Measurements from ENCODE around the gene RBM46.
A peak's percentile ranks its signal among the peaks of the same experiment; 100 is the strongest.

RBM46 gene

GRCh38 chr4:154781126-154781982 lies at the start of gene RBM46:
Gene RBM46, plus strand, starts transcription at chr4:154781272. Its CDS starts 15,481 bp downstream, at chr4:154796753.
- H3K36me3 ChIP-seq (ENCODE audit: control insufficient read depth, insufficient read depth, low read length): no peaks in the 10 kb centered on the region
- no peaks in the 10 kb centered on the region for H3K27me3 ChIP-seq (ENCODE audit: control insufficient read depth, insufficient read depth, low read length)
- H3K9ac ChIP-seq (ENCODE audit: low read length): no peak within 1 kb of the TSS
- no peak within 1 kb of the TSS for H3K4me3 ChIP-seq (ENCODE audit: low read length)
- H3K27ac ChIP-seq (ENCODE audit: low read depth, low read length): no peak within 1 kb of the TSS
- no peaks in the 10 kb centered on the region for H3K4me1 ChIP-seq (ENCODE audit: control insufficient read depth, insufficient read depth, low read length)

GRCh38 chr4:154731756-154732155 lies 49.3 kb upstream of the RBM46 start:
- Histone ChIP-seq H3K4me1 (ENCODE audit: control insufficient read depth, insufficient read depth, low read length) (no peaks in the 10 kb centered on the region), H3K27ac (ENCODE audit: low read depth, low read length) (no peak overlapping the region), H3K4me3 (ENCODE audit: low read length) (no peak overlapping the region), H3K27me3 (ENCODE audit: control insufficient read depth, insufficient read depth, low read length) (no peaks in the 10 kb centered on the region), H3K9ac (ENCODE audit: low read length) (no peak overlapping the region), H3K36me3 (ENCODE audit: control insufficient read depth, insufficient read depth, low read length) (no peaks in the 10 kb centered on the region)

GRCh38 chr4:154732669-154733068 lies 48.4 kb upstream of the RBM46 start:
- Histone ChIP-seq H3K36me3 (ENCODE audit: control insufficient read depth, insufficient read depth, low read length) (no peaks in the 10 kb centered on the region), H3K4me1 (ENCODE audit: control insufficient read depth, insufficient read depth, low read length) (no peaks in the 10 kb centered on the region), H3K27ac (ENCODE audit: low read depth, low read length) (no peak overlapping the region), H3K9ac (ENCODE audit: low read length) (no peak overlapping the region), H3K27me3 (ENCODE audit: control insufficient read depth, insufficient read depth, low read length) (no peaks in the 10 kb centered on the region), H3K4me3 (ENCODE audit: low read length) (no peak overlapping the region)

- H3K36me3 ChIP-seq (ENCODE audit: control insufficient read depth, insufficient read depth, low read length): no peaks in the 10 kb centered on the region
- no peak overlapping the region for H3K9ac ChIP-seq (ENCODE audit: low read length)
- H3K27me3 ChIP-seq (ENCODE audit: control insufficient read depth, insufficient read depth, low read length): no peaks in the 10 kb centered on the region
- peaks cover 5% of the 10 kb centered on the region for H3K4me1 ChIP-seq (ENCODE audit: control insufficient read depth, insufficient read depth, low read length)
- no peak overlapping the region for H3K27ac ChIP-seq (ENCODE audit: low read depth, low read length)
- H3K4me3 ChIP-seq (ENCODE audit: low read length): no peak overlapping the region
These were observed 44.3 kb upstream of the RBM46 start for GRCh38 chr4:154736770-154737169.

- Histone ChIP-seq H3K4me3 (ENCODE audit: low read length) (no peak overlapping the region), H3K36me3 (ENCODE audit: control insufficient read depth, insufficient read depth, low read length) (no peaks in the 10 kb centered on the region), H3K9ac (ENCODE audit: low read length) (no peak overlapping the region), H3K27ac (ENCODE audit: low read depth, low read length) (no peak overlapping the region), H3K4me1 (ENCODE audit: control insufficient read depth, insufficient read depth, low read length) (peaks cover 5% of the 10 kb centered on the region), H3K27me3 (ENCODE audit: control insufficient read depth, insufficient read depth, low read length) (no peaks in the 10 kb centered on the region)
These were observed 42.6 kb upstream of the RBM46 start for GRCh38 chr4:154738426-154738825.

- Histone ChIP-seq H3K36me3 (ENCODE audit: control insufficient read depth, insufficient read depth, low read length) (no peaks in the 10 kb centered on the region), H3K27me3 (ENCODE audit: control insufficient read depth, insufficient read depth, low read length) (no peaks in the 10 kb centered on the region), H3K9ac (ENCODE audit: low read length) (no peak overlapping the region), H3K4me1 (ENCODE audit: control insufficient read depth, insufficient read depth, low read length) (peaks cover 5% of the 10 kb centered on the region), H3K4me3 (ENCODE audit: low read length) (no peak overlapping the region), H3K27ac (ENCODE audit: low read depth, low read length) (no peak overlapping the region)
These were observed 42.0 kb upstream of the RBM46 start for GRCh38 chr4:154739111-154739510.

GRCh38 chr4:154740462-154740861 lies 40.6 kb upstream of the RBM46 start:
- Histone ChIP-seq H3K4me1 (ENCODE audit: control insufficient read depth, insufficient read depth, low read length) (peaks cover 5% of the 10 kb centered on the region), H3K4me3 (ENCODE audit: low read length) (no peak overlapping the region), H3K27me3 (ENCODE audit: control insufficient read depth, insufficient read depth, low read length) (no peaks in the 10 kb centered on the region), H3K27ac (ENCODE audit: low read depth, low read length) (no peak overlapping the region), H3K9ac (ENCODE audit: low read length) (no peak overlapping the region), H3K36me3 (ENCODE audit: control insufficient read depth, insufficient read depth, low read length) (no peaks in the 10 kb centered on the region)

- no peaks in the 10 kb centered on the region for H3K36me3 ChIP-seq (ENCODE audit: control insufficient read depth, insufficient read depth, low read length)
- H3K27me3 ChIP-seq (ENCODE audit: control insufficient read depth, insufficient read depth, low read length): no peaks in the 10 kb centered on the region
- H3K4me1 ChIP-seq (ENCODE audit: control insufficient read depth, insufficient read depth, low read length): peaks cover 5% of the 10 kb centered on the region
- no peak overlapping the region for H3K9ac ChIP-seq (ENCODE audit: low read length)
- H3K4me3 ChIP-seq (ENCODE audit: low read length): no peak overlapping the region
- H3K27ac ChIP-seq (ENCODE audit: low read depth, low read length): no peak overlapping the region
These were observed 39.9 kb upstream of the RBM46 start for GRCh38 chr4:154741131-154741665.

GRCh38 chr4:154741922-154742850 lies 38.9 kb upstream of the RBM46 start:
- H3K36me3 ChIP-seq (ENCODE audit: control insufficient read depth, insufficient read depth, low read length): no peaks in the 10 kb centered on the region
- H3K4me3 ChIP-seq (ENCODE audit: low read length): peak overlapping the region; percentile 10
- no peak overlapping the region for H3K9ac ChIP-seq (ENCODE audit: low read length)
- H3K4me1 ChIP-seq (ENCODE audit: control insufficient read depth, insufficient read depth, low read length): peaks cover 5% of the 10 kb centered on the region
- no peak overlapping the region for H3K27ac ChIP-seq (ENCODE audit: low read depth, low read length)
- H3K27me3 ChIP-seq (ENCODE audit: control insufficient read depth, insufficient read depth, low read length): no peaks in the 10 kb centered on the region

- no peak within 1 kb of the TSS for H3K9ac ChIP-seq (ENCODE audit: low read length)
- no peaks in the 10 kb centered on the region for H3K36me3 ChIP-seq (ENCODE audit: control insufficient read depth, insufficient read depth, low read length)
- peaks cover 2% of the 10 kb centered on the region for H3K4me1 ChIP-seq (ENCODE audit: control insufficient read depth, insufficient read depth, low read length)
- H3K27me3 ChIP-seq (ENCODE audit: control insufficient read depth, insufficient read depth, low read length): no peaks in the 10 kb centered on the region
- H3K27ac ChIP-seq (ENCODE audit: low read depth, low read length): no peak within 1 kb of the TSS
- H3K4me3 ChIP-seq (ENCODE audit: low read length): peak within 1 kb of the TSS; percentile 69
These were observed 37.3 kb upstream of the RBM46 start, which contains the start of gene LRAT for GRCh38 chr4:154743683-154744340. Gene LRAT, plus strand, starts transcription at chr4:154744000. Its CDS starts 327 bp downstream, at chr4:154744327.

GRCh38 chr4:154744341-154744926 lies 36.6 kb upstream of the RBM46 start:
- Histone ChIP-seq H3K27ac (ENCODE audit: low read depth, low read length) (no peak overlapping the region), H3K9ac (ENCODE audit: low read length) (no peak overlapping the region), H3K36me3 (ENCODE audit: control insufficient read depth, insufficient read depth, low read length) (no peaks in the 10 kb centered on the region), H3K27me3 (ENCODE audit: control insufficient read depth, insufficient read depth, low read length) (no peaks in the 10 kb centered on the region), H3K4me3 (ENCODE audit: low read length) (peak overlapping the region; percentile 69), H3K4me1 (ENCODE audit: control insufficient read depth, insufficient read depth, low read length) (no peaks in the 10 kb centered on the region)
